Mucosa of descending colon (tissue), 3 donors: ENCODE measurements around the gene STAT5B. TPM values are rescaled to one million over a fixed set of nuclear protein-coding genes. Genes with fewer than 3 reads are reported as not detected.

ENCODE experiments used
- ATAC-seq: fragments of 200-7000 bp; cut with Tn5 transposase; one replicate; pipeline ENCODE4 v1.9.1; 2020; ENCODE audit warnings: mild to moderate bottlenecking, moderate library complexity
- DNase-seq, 3 donors: peaks; one replicate each; pipeline ENCODE4 v3.0.0-alpha.2; 2020
- H3K36me3 ChIP-seq: fragments of 200-600 bp; one replicate; pipeline ENCODE4 v1.8.0; 2021; ENCODE audit warnings: low read depth, mild to moderate bottlenecking
- H3K4me1 ChIP-seq: fragments of 200-600 bp; one replicate; pipeline ENCODE4 v1.8.0; 2021; ENCODE audit warnings: low read depth, mild to moderate bottlenecking
- H3K4me3 ChIP-seq: fragments of 200-600 bp; one replicate; pipeline ENCODE4 v1.8.0; 2021; ENCODE audit warnings: mild to moderate bottlenecking
- H3K9me3 ChIP-seq: fragments of 200-600 bp; one replicate; pipeline ENCODE4 v1.8.0; 2021; ENCODE audit warnings: mild to moderate bottlenecking
- CTCF ChIP-seq: fragments of 200-600 bp; IDR thresholded peaks from one replicate; pipeline ENCODE4 v1.8.0; 2022; ENCODE audit warnings: antibody characterized with exemption, mild to moderate bottlenecking
- intact Hi-C, 2 donors: fragments of 100-400 bp; cut with DNase I in 1 of 2; cut with micrococcal nuclease in 1 of 2; formaldehyde crosslinking; loops; one replicate each; pipeline versions ENCODE4 v1.11.0 to v1.11.1; 2022; cut with DNase I, micrococcal nuclease
- total RNA-seq, 3 donors: library from RNA; stranded (reverse); fragmentation: NEBNext Ultra II Directional in 2 of 3; extraction: Animal tissue kit (Norgen Biotek cat#: 25700) in 2 of 3; gene quantifications; one replicate each; pipeline versions ENCODE4 v1.2.1 to v1.2.4, GENCODE V29; 2021 to 2023
- donor health status: DM: no; HTN: no; CAD: no; lungs with moderate emphysema.
- donor health status: DM: no; HTN: no; CAD: no.
- donor health status: DM: no; HTN: yes; CAD: no.

The STAT5B gene
- total RNA-seq, 3 donors from 2014 or later, result 30.1 to 93.0 (median 32.2) TPM

GRCh38 chr17:42199416-42200011 is 76.7 kb downstream of the STAT5B start:
- H3K4me3 ChIP-seq, result no peak overlapping the region
- no peak for ATAC-seq
- no peak for DNase-seq
- H3K9me3 ChIP-seq, result no peaks in the 10 kb centered on the region
- peaks cover 8% of the 10 kb centered on the region for H3K4me1 ChIP-seq
- TF ChIP-seq CTCF, result no peak
- intact Hi-C loops, result no loop called here
- no peaks in the 10 kb centered on the region for H3K36me3 ChIP-seq

GRCh38 chr17:42198897-42199296 is 77.3 kb downstream of the STAT5B start:
- Histone ChIP-seq H3K4me1 (peaks cover 10% of the 10 kb centered on the region), H3K4me3 (no peak overlapping the region), H3K36me3 (no peaks in the 10 kb centered on the region), H3K9me3 (no peaks in the 10 kb centered on the region)
- ATAC-seq (no peak), DNase-seq (peak in 1 of 3 donors; percentile 19)
- intact Hi-C loops, result no loop called here
- TF ChIP-seq CTCF, result no peak

GRCh38 chr17:42197564-42198156 is 78.5 kb downstream of the STAT5B start:
- H3K36me3 ChIP-seq, result no peaks in the 10 kb centered on the region
- H3K4me1 ChIP-seq, result peaks cover 10% of the 10 kb centered on the region
- no peak overlapping the region for H3K4me3 ChIP-seq
- H3K9me3 ChIP-seq, result no peaks in the 10 kb centered on the region
- TF ChIP-seq CTCF, result no peak
- ATAC-seq (no peak), DNase-seq (no peak)
- intact Hi-C loops, result no loop called here

GRCh38 chr17:42193969-42194899 is 82.0 kb downstream of the STAT5B start, which contains the start of gene GHDC:
TSS of gene GHDC (minus strand) at chr17:42194494. CDS start at chr17:42193581, 913 bp downstream.
- intact Hi-C loops, result no loop called here
- no peaks in the 10 kb centered on the region for H3K36me3 ChIP-seq
- peaks cover 3% of the 10 kb centered on the region for H3K4me1 ChIP-seq
- H3K4me3 ChIP-seq, result peak within 1 kb of the TSS; percentile 57
- ATAC-seq (peak; percentile 97), DNase-seq (peak; percentile 87 to 98 (median 88))
- no peak for TF ChIP-seq CTCF
- H3K9me3 ChIP-seq, result no peaks in the 10 kb centered on the region

- peaks cover 3% of the 10 kb centered on the region for H3K4me1 ChIP-seq
- ATAC-seq, result no peak
- no peaks in the 10 kb centered on the region for H3K36me3 ChIP-seq
- no peaks in the 10 kb centered on the region for H3K9me3 ChIP-seq
- H3K4me3 ChIP-seq, result no peak overlapping the region
- intact Hi-C loops, result no loop called here
- no peak for TF ChIP-seq CTCF
- DNase-seq, result no peak
Observed at GRCh38 chr17:42193216-42193968, 82.8 kb downstream of the STAT5B start.
